Lower leg skin (tissue), 3 donors: ENCODE measurements around the gene PLCH2.

Experiments used
- POLR2A ChIP-seq, 2 donors: fragments of 450-650 bp; IDR thresholded peaks; one replicate each; pipeline ENCODE4 v1.6.1; 2016 to 2017; ENCODE audit warnings: antibody characterized with exemption in 2 of 2, mild to moderate bottlenecking in 1 of 2, moderate library complexity in 1 of 2
- TF ChIP-seq, protein P1 (sequence below), 3 donors: fragments of 450-650 bp; IDR thresholded peaks; one replicate each; pipeline ENCODE4 v1.5.1; 2016; ENCODE audit warnings: antibody characterized with exemption in 3 of 3, mild to moderate bottlenecking in 3 of 3, moderate library complexity in 2 of 3

DNA sequence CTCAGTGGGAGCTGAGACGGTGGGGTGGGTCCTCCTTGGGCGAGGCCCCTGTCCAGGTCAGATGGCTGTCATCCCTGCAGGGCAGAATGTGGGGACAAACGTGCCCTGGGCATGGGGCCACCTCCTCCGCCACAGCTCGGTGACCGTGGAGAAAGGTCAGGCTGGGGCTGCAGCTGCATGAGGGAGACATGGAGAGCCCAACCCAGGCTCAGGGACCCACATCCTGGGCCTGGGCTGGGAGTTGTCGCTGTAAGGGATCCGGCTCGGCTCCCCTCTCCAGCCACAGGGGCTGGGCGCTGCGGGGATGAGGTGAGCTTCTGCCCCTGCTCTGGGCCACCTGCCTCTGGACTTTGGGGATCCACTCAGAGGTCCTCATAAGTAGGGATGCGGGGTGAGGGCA, 518 bp upstream of the PLCH2 start:
- TF ChIP-seq, protein P1, sequence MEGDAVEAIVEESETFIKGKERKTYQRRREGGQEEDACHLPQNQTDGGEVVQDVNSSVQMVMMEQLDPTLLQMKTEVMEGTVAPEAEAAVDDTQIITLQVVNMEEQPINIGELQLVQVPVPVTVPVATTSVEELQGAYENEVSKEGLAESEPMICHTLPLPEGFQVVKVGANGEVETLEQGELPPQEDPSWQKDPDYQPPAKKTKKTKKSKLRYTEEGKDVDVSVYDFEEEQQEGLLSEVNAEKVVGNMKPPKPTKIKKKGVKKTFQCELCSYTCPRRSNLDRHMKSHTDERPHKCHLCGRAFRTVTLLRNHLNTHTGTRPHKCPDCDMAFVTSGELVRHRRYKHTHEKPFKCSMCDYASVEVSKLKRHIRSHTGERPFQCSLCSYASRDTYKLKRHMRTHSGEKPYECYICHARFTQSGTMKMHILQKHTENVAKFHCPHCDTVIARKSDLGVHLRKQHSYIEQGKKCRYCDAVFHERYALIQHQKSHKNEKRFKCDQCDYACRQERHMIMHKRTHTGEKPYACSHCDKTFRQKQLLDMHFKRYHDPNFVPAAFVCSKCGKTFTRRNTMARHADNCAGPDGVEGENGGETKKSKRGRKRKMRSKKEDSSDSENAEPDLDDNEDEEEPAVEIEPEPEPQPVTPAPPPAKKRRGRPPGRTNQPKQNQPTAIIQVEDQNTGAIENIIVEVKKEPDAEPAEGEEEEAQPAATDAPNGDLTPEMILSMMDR (IDR thresholded peaks at IDR 0.05), result no peak
- TF ChIP-seq POLR2A (IDR thresholded peaks at IDR 0.05), result no peak
